Transverse colon (tissue), 4 donors: ENCODE results near the gene DARS1. TPM values are rescaled to one million over a fixed set of nuclear protein-coding genes. Genes with fewer than 3 reads are reported as not detected.

Source experiments
- DNase-seq: peaks from one replicate; pipeline ENCODE4 v3.0.0-alpha.2; 2019
- H3K27ac ChIP-seq, 4 donors: fragments of 200-600 bp; sonication (generic); 2 replicates each; pipeline ENCODE4 v1.5.1; 2016 to 2018; ENCODE audit warnings: inconsistent platforms in 4 of 4
- H3K27me3 ChIP-seq: fragments of 200-600 bp; sonication (generic); 2 replicates; pipeline ENCODE4 v1.5.1; 2017; ENCODE audit warnings: inconsistent platforms
- H3K36me3 ChIP-seq, 4 donors: fragments of 200-600 bp; sonication (generic); 2 replicates each; pipeline ENCODE4 v1.5.1; 2017 to 2019; ENCODE audit warnings: inconsistent platforms in 4 of 4
- H3K4me1 ChIP-seq, 4 donors: fragments of 200-600 bp; sonication (generic); 2 replicates each; pipeline ENCODE4 v1.5.1; 2017 to 2020; ENCODE audit warnings: inconsistent platforms in 4 of 4
- H3K4me3 ChIP-seq, 4 donors: fragments of 200-600 bp; sonication (generic); 1 replicate in 1 of 4; 2 replicates in 3 of 4; pipeline versions ENCODE4 v1.5.1 to v1.6.1; 2017 to 2019; ENCODE audit warnings: inconsistent platforms in 4 of 4
- H3K9me3 ChIP-seq, 2 donors: fragments of 200-600 bp; sonication (generic); 2 replicates each; pipeline ENCODE4 v1.5.1; 2017 to 2019; ENCODE audit warnings: inconsistent platforms in 2 of 2
- EP300 ChIP-seq: sonication (generic); formaldehyde crosslinking; IDR thresholded peaks from one replicate; pipeline ENCODE4 v1.6.1; 2017; ENCODE audit warnings: antibody characterized with exemption, low read depth
- POLR2A ChIP-seq: fragments of 450-650 bp; IDR thresholded peaks from one replicate; pipeline ENCODE4 v1.6.1; 2016; ENCODE audit warnings: antibody characterized with exemption, mild to moderate bottlenecking, moderate library complexity
- POLR2AphosphoS5 ChIP-seq, 3 donors: sonication (generic); formaldehyde crosslinking; IDR thresholded peaks; one replicate each; pipeline ENCODE4 v1.6.1; 2016; ENCODE audit warnings: antibody characterized with exemption in 3 of 3
- whole genome bisulfite sequencing, 2 donors: methylation state at CpG; one replicate each; pipeline ENCODE4 v1.1.5; 2018; ENCODE audit warnings: low coverage in 1 of 2; 5-methylcytosine and 5-hydroxymethylcytosine counted together
- in situ Hi-C, 4 donors: fragments of 200-750 bp; cut with MboI; loops; one replicate each; pipeline versions ENCODE4 v1.15.0 to v1.15.1; 2017; ENCODE audit warnings: low sequenced_read_pairs in 3 of 4, low pct_ligation_motif_present in 1 of 4, low pct_unique_long_range_greater_than_20kb in 1 of 4
- intact Hi-C: fragments of 100-400 bp; cut with DNase I; formaldehyde crosslinking; loops from one replicate; pipeline ENCODE4 v1.15.1; 2023; ENCODE audit warnings: low total_unique reads
- total RNA-seq, 4 donors: library from RNA; depleted of rRNA; stranded (reverse); fragments of >200 nt; gene quantifications; one replicate each; pipeline ENCODE4 v1.1.0, GENCODE V29; 2016
- TF ChIP-seq, protein P1 (sequence below), 5 experiments: fragments of 200-600 bp in 3 of 5; fragments of 450-650 bp in 2 of 5; sonication (generic) in 3 of 5; IDR thresholded peaks; 1 replicate in 2 of 5; 2 replicates in 3 of 5; pipeline ENCODE4 v1.5.1; 2016 to 2017; ENCODE audit warnings: antibody characterized with exemption in 5 of 5, inconsistent platforms in 3 of 5, mild to moderate bottlenecking in 2 of 5, moderate library complexity in 1 of 5

The DARS1 gene
- total RNA-seq, 4 donors from 2014 or later, result 20.5 to 42.3 (median 37.4) TPM

- H3K27me3 ChIP-seq, result no peaks in the 10 kb centered on the region
- intact Hi-C loops, result no loop called here
- peaks cover 0 to 31% (median 11%) of the 10 kb centered on the region in 4 donors for H3K36me3 ChIP-seq
- in situ Hi-C loops, result no loop called here
- H3K4me3 ChIP-seq, result no peak overlapping the region
- TF ChIP-seq POLR2AphosphoS5 (IDR thresholded peaks at IDR 0.05), result no peak
- no peak for TF ChIP-seq POLR2A
- TF ChIP-seq EP300, result no peak
- TF ChIP-seq, protein P1, sequence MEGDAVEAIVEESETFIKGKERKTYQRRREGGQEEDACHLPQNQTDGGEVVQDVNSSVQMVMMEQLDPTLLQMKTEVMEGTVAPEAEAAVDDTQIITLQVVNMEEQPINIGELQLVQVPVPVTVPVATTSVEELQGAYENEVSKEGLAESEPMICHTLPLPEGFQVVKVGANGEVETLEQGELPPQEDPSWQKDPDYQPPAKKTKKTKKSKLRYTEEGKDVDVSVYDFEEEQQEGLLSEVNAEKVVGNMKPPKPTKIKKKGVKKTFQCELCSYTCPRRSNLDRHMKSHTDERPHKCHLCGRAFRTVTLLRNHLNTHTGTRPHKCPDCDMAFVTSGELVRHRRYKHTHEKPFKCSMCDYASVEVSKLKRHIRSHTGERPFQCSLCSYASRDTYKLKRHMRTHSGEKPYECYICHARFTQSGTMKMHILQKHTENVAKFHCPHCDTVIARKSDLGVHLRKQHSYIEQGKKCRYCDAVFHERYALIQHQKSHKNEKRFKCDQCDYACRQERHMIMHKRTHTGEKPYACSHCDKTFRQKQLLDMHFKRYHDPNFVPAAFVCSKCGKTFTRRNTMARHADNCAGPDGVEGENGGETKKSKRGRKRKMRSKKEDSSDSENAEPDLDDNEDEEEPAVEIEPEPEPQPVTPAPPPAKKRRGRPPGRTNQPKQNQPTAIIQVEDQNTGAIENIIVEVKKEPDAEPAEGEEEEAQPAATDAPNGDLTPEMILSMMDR (IDR thresholded peaks at IDR 0.05), result no peak
- whole genome bisulfite sequencing, 2 donors, result 70 to 86% methylated on average over 3 of the region's 3 CpGs
- no peak for DNase-seq
- H3K4me1 ChIP-seq, result no peaks in the 10 kb centered on the region
- H3K9me3 ChIP-seq, result no peaks in the 10 kb centered on the region
- H3K27ac ChIP-seq, result no peak overlapping the region
These were observed 81.8 kb downstream of the DARS1 start for GRCh38 chr2:135903650-135904049.

DNA sequence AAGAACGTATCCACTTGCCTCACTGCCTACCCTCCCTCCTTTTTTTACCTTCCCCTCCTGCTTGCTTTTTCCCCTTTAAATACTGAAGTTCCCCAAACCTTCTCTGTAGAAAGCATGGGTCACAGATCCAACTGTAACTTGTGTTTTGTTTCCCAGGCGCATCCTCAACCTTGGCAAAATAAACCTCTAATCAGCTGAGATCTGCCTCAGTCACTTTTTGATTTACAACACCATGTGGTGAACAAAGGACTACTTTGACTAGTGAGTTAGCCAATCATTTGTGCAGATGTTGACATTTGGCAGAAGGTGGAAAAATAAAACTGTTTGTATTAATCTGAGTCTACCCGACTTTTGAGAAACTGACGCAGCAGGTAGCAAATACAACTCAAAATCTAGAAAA is 85.9 kb downstream of the DARS1 start:
- TF ChIP-seq, protein P1 (IDR thresholded peaks at IDR 0.05), result no peak
- TF ChIP-seq POLR2A, result no peak
- no peak for TF ChIP-seq EP300
- TF ChIP-seq POLR2AphosphoS5 (IDR thresholded peaks at IDR 0.05), result no peak
- no peak for DNase-seq
- Histone ChIP-seq H3K9me3 (no peaks in the 10 kb centered on the region), H3K4me3 (no peak overlapping the region), H3K4me1 (no peaks in the 10 kb centered on the region), H3K36me3 (no peaks in the 10 kb centered on the region), H3K27ac (no peak overlapping the region), H3K27me3 (no peaks in the 10 kb centered on the region)
- intact Hi-C loops (no loop called here), in situ Hi-C loops (no loop called here)
- 82 to 84% methylated on average over 3 to 4 of the region's 4 CpGs for WGBS, 2 donors

- TF ChIP-seq EP300, result no peak
- TF ChIP-seq, protein P1 (IDR thresholded peaks at IDR 0.05), result no peak
- TF ChIP-seq POLR2AphosphoS5 (IDR thresholded peaks at IDR 0.05), result no peak
- TF ChIP-seq POLR2A, result no peak
- no peak overlapping the region for H3K4me3 ChIP-seq
These were observed 87.1 kb downstream of the DARS1 start for GRCh38 chr2:135898234-135898786.

DNA sequence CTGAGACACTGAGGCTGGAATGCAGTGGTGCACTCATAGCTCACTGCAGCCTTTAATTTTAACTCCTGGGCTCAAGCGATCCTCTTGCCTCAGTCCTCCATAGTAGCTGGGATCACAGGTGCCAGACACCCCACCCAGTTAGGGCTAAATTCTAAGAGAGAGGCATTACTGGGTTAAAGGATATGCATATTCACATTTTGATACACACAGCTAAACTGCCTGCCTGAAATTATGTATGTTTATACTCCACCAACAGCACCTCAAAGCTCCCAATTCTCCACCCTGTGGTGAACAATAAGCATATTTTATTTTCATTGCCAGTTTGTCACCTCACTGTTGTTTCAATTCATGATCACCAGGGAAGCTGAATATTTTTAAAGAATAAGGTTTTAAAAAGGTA is 90.5 kb downstream of the DARS1 start:
- no peaks in the 10 kb centered on the region for H3K27me3 ChIP-seq

More at GRCh38 chr2:135898234-135898786, 87.1 kb downstream of the DARS1 start:
- H3K36me3 ChIP-seq, result no peaks in the 10 kb centered on the region
- H3K27me3 ChIP-seq, result no peaks in the 10 kb centered on the region
- no peaks in the 10 kb centered on the region for H3K9me3 ChIP-seq
- in situ Hi-C loops, result no loop called here
- no peaks in the 10 kb centered on the region for H3K4me1 ChIP-seq
- DNase-seq, result no peak
- intact Hi-C loops, result no loop called here
- WGBS, 2 donors, result 96 to 100% methylated on average over 1 to 3 of the region's 3 CpGs
- H3K27ac ChIP-seq, result no peak overlapping the region

More for the DNA sequence above, 90.5 kb downstream of the DARS1 start:
- Histone ChIP-seq H3K4me3 (no peak overlapping the region), H3K9me3 (no peaks in the 10 kb centered on the region), H3K4me1 (no peaks in the 10 kb centered on the region), H3K27ac (no peak overlapping the region), H3K36me3 (no peaks in the 10 kb centered on the region)
- no peak for DNase-seq
- TF ChIP-seq, protein P1 (IDR thresholded peaks at IDR 0.05), result no peak
- no peak for TF ChIP-seq EP300
- no peak for TF ChIP-seq POLR2AphosphoS5 (IDR thresholded peaks at IDR 0.05)
- no peak for TF ChIP-seq POLR2A
- in situ Hi-C loops, result no loop called here
- intact Hi-C loops, result no loop called here
- 93 to 100% methylated on average over 1 of the region's 1 CpG for WGBS, 2 donors
